GM18498 (cell line): ENCODE results near the gene OCRL.

Source experiments
- ATAC-seq: cut with Tn5 transposase; IDR thresholded peaks from one replicate; pipeline ENCODE4 v1.9.1; 2021; ENCODE audit warnings: mild to moderate bottlenecking, moderate library complexity; ENCODE audit not compliant: unreplicated experiment

Gene OCRL

GRCh38 chrX:129540068-129540653 is at the start of gene OCRL:
TSS of gene OCRL (plus strand) at chrX:129540259. CDS start at chrX:129540440, 181 bp downstream.
- peak; percentile 98 for ATAC-seq

- ATAC-seq = no peak
Measured at GRCh38 chrX:129490330-129490729, 49.7 kb upstream of the OCRL start.

GRCh38 chrX:129493643-129494042 is 46.4 kb upstream of the OCRL start:
- no peak for ATAC-seq

GRCh38 chrX:129494887-129495286 is 45.2 kb upstream of the OCRL start:
- no peak for ATAC-seq

DNA sequence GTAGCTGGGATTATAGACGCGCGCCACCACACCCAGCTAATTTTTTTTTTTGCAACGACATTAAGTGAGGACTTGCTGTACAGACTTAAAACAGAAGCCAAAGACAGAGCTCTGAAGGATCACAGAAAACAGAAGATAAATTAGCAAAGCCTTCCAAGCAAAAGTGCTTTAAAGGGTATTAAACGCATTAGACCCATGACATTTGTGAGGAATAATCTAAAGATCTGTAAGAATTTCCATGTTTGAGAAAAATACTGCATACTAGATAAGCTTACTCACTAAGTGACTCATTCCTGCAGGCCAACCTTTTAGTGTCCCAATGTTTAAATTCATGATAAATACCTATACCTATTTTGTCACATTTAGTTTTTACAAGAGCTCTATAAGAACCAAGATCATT is 44.2 kb upstream of the OCRL start:
- no peak for ATAC-seq

DNA sequence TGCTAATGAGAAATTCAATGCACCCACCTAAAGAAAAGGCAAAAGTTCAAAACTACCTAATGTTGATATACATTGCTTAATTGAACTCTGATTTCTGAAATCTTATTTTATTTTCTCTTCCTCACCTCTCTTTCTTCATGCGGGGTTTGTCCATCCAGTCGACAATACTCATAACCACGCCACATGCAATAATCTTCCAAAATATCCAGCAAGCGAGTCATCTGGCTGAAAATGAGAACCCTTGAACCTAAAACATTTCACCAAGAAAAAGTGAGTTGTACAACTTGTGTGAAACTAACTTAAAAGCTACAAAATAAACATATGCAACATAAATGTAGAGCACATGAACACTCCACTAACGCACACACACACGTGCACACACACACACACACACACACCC is 43.4 kb upstream of the OCRL start:
- ATAC-seq = no peak

DNA sequence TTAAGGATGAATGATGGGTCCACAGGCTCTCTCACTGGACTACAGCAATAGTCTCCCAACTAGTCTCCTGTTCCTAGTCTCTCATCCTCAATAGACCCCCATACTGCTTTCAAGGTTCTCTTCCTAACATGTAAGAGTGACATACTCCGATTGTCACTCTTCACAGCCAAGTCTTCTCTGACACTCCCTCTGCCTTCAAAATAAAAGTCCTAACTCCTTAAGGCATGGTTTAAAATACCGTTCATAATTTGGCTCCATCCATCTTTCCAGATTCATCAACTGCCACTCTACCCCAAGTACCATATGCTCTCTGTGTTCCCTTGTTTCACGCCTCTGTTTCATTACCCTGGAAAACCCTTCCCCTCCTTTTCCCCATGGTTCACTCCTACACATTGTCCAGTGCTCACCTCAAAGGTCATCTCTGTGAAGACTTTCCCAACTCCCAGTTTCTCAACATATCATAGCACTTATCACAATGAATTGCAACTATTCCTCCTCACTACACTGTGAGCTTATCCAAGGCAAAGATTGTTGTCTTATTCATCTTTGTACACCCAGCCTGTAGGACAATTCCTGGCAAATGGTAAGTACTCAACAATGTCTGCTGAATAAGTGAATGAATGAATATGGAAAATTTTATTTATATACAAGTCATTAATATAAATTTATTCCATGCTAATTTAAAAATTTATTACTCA is 42.8 kb upstream of the OCRL start:
- no peak for ATAC-seq

GRCh38 chrX:129510331-129510730 is 29.7 kb upstream of the OCRL start:
- ATAC-seq = no peak

GRCh38 chrX:129511689-129512088 is 28.4 kb upstream of the OCRL start:
- no peak for ATAC-seq

DNA sequence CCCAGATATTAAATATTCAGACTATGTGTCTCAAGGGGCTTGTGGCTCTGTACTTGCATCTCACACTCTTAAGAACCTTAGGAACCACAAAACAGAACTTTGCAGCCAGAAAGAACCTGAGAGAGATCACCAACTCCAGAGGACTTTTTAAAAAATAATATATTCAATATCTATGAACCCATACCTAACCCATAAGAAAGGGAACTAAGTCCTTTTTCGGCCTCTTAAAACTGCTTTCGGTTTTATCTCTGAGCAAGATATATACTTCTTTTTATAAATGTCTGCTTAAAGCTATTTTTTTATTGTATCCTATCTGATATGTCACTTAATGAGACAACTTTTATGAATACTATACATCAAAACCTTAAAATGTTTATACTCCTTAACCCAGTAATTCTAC is 27.6 kb upstream of the OCRL start:
- ATAC-seq = no peak

- no peak for ATAC-seq
Measured at GRCh38 chrX:129516402-129516801, 23.7 kb upstream of the OCRL start.

DNA sequence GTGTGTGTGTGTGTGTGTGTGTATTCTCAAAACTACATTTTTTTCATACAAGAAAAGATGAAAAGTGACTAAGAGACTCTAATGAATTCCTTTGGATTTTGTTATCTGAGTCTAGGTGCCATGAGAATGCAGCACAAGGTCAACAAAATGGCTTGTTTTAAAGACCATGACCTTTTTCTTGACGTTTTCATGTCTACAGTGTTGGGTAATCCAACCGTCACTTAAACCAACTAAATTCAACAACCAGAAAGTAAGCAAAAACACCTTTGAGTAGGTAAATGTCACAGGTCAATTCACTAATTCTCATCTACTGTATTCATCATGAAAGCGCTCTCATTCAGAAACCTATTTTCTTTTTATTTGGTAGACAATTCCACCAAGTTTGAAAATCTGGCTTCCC is 19.9 kb upstream of the OCRL start:
- no peak for ATAC-seq

- ATAC-seq = no peak
Measured at GRCh38 chrX:129522184-129523078, 17.6 kb upstream of the OCRL start.

DNA sequence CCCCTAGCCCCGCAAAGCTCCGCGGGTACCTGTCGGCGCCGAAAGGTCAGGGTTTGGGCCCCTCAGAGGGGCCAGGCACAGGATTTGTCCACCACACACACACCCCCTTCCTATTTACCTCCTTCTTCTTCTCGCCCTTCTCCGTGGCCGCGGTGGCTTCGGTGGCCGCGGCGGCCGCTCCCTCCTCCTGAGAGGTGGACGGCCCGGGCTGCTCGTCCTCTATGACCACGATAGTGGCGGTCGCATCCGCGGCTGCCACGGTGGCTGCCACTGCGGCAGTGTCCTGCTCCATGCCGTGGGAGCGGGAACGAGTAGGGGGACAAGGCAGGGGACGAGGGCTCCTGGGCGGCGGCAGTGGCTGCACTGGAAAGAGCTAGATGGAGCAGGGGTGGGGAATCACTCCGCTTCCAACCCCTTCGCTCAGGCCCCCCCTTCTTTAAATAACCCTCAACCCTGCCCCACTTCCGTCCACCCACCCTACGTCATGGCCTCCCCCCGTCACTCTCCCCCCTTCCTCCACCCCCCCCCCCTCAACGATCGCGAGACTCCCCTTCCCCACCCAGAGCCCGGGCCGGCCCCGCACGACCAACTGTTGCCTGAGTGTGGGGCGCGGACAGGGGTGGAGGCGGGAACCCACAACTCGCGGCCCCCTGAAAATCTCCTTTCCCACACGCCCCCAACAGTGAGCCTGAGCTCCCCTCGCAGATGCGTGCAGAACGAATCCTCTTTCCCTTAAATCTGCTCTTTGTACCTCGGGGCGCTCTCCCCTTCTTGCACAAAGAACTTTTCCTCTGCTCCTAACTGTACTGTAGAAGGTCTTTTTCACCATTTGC is 16.8 kb upstream of the OCRL start, which contains the start of gene SMARCA1:
SMARCA1 (minus strand) TSS at position 412 of the 833 bp plus-strand sequence; CDS start at position 292, 120 bp downstream.
- ATAC-seq = no peak

- ATAC-seq = no peak
Measured at GRCh38 chrX:129524250-129524850, 15.7 kb upstream of the OCRL start.

DNA sequence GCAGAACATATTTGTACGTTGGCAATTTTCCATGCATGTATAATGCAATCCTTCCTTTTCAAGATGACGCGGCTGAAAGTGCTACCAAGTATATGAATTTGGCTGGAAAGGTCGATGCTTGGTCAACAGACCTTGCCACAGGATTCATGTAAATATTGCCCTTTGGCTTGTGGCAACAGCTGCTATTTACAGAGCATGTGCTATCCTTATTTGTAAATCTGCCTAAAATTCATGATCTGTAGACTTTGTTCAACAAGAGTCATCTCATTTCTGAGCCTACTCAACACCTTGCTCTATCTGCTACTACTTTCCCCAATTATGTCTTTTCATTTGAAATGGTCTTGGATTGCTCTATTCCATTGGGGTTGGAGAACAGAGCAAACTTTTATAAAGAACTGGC is 14.9 kb upstream of the OCRL start:
- ATAC-seq = no peak

DNA sequence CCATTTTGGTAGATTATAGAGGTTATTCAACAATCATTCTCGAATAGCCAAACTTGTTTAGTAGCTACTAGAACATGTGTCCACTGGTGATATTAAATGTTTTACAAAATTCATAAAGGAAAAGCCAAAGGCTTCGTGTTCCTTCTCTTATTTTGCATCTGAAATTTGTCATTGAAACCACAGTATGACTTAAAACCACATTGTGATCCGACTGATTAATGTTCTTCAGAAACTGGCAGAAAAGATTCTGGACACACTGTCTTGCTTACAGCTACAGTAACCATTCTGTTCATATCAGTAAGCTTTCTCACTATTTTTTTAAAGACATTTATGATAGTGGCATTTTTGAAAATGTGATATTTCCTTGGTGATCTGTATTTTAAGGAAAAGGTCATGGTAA is 14.2 kb upstream of the OCRL start:
- ATAC-seq = no peak

DNA sequence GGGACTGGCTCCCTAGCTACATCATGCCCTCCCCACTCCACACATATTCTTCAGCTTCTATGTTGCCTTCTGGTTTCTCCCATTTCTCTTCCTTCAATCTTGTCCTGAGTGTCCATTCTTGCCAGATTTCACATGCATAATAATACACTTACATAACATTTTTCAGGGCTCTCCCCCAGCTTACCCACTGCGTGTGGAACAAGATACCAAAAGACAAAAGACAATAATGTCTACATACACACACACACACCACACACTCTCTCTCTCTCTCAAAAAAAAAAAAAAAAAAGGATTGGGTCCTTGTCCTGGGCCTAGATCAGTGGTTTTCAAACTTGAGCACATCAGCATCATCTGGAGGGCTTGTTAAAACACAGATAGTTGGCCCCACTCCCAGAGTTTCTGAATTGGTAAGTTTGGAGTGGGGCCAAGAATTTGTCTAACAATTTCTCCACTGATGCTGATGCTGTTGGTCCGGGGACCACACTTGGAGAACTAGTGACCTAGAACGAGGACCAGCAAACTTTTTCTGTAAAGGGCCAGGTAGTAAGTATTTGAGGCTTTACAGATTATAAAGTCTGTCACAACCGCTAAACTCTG is 10.3 kb upstream of the OCRL start:
- no peak for ATAC-seq

DNA sequence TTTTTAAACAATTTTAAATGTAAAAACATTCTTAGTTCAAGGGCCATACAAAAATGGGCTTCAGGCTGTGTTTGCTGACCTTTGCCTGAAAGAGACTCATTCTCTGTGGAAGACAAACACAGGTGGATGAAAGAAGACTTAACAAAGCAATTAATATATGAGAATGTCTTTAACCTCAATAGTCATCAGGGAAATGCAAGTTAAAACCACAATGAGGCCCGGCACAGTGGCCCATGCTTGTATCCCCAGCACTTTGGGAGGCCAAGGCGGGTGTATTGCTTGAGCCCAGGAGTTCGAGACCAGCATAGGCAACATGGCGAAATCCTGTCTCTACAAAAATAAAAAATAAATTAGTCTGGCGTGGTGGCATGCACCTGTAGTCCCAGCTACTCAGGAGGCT is 9.6 kb upstream of the OCRL start:
- ATAC-seq = no peak

GRCh38 chrX:129531132-129531531 is 8.9 kb upstream of the OCRL start:
- ATAC-seq = no peak
